HG02623 (cell line): ENCODE results near the gene TMEM151A.
"Not testable (repeated sequence)": the region's sequence is repeated elsewhere in the genome, so short reads cannot be mapped to it uniquely, and the experiment has no call there.

Experiments used
- ATAC-seq: cut with Tn5 transposase; IDR thresholded peaks from one replicate; pipeline ENCODE4 v1.9.1; 2021; ENCODE audit warnings: moderate library complexity; ENCODE audit not compliant: unreplicated experiment

The TMEM151A gene

DNA sequence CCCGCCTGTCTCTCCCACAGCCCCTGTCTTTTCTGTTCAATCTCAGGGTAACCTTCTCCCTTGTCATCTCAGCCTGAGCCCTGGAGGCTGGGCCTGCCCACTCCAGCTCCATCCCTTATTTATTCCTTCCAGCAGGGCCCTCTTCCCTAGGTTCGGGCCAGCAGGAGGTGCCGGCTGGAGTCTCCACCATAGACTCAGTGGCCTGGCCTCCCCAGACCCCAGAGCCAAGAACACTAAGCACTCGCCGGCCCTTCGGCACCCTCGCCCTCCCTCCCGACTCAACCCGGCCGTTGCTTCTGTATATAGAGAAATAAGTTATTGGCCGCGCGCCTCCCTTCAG lies 24.7 kb upstream of the TMEM151A start:
- ATAC-seq: no peak

DNA sequence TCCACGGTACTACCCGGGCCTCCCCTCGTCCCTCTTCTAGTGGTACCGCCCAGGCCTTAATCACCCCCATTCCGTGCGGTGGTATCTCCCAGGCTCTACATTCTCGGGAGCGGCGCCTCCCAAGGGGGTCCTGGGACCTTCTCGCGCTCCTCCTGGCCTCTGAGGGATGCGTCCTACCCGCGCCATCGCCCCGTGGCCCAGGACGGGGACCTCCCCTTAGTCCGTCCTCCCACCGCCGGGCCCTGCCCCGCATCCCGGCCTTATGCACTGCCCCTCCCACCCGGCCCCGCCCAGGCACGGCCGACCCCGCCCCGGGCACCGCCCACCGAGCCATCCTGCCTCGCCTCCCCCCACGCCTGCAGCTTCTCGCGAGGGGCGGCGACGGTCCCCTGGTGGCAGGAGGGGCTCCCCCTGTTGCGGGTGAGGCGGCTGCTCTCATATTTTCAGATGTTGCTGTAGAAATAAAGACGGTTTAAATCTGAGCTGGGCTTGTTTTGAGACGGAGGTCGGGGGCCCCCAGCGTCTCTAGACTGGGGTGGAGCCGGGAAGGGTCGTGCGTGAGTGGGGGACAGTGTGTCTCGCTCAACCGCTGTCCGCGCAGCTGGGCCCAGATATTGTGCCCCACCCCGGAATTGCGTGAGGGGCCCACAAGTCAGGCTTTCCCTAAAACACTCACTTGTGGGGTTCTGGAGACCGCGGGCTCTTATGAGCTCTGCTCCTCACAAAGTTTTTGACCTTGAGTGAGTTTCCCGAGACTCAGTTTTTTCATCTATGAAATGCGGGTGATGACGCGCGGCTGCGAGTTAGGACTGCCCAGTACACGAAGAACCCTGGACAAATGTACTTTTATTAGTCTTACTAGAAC lies 24.1 kb upstream of the TMEM151A start:
- peak; percentile 38 for ATAC-seq

- ATAC-seq: peak; percentile 78
Measured at GRCh38 chr11:66268244-66268951, 23.3 kb upstream of the TMEM151A start, which contains the start of gene RAB1B. RAB1B (plus strand) TSS chr11:66268639; CDS start chr11:66268680, 41 bp downstream.

GRCh38 chr11:66268952-66269905 lies 22.5 kb upstream of the TMEM151A start:
- ATAC-seq: no peak

GRCh38 chr11:66271816-66272215 lies 19.9 kb upstream of the TMEM151A start:
- ATAC-seq: no peak

DNA sequence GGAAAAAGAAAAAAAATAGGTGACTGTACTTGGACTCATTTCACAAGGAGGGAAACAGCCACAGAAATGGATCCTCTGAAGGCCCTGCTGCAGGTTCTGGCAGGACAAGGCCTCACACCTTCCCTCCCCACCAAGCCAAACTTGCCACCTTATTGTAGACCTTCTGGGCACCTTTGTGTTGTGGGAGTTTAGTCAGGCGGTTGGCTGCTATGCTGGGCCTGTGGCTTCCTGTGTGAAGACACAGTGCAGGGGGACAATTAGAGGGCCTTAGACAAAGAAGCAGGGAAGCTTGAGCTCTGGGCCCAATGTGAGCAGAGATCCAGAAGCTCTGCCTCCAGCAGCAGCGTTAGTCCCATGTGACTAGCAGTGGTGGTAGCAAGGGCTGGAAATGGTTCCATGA lies 19.1 kb upstream of the TMEM151A start:
- no peak for ATAC-seq

DNA sequence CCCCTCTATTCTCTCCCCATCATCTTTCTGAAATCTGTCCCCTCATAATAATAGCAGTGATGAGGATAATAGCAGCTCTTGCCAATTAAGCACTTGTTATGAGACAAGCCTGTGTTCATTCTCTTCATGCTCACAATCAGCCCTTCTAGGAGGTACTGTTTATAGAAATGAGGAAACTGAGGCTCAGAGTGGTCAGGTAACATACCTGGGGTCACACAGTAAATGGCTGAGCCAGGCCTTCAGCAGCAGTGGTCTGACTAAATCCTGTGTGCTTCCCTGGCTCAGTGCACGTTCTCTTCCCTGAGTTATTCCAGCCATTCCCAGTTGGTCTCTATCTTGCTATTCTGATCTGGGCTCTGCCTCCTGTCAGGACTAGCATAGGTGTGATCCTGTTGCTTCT lies 17.5 kb upstream of the TMEM151A start:
- no peak for ATAC-seq

DNA sequence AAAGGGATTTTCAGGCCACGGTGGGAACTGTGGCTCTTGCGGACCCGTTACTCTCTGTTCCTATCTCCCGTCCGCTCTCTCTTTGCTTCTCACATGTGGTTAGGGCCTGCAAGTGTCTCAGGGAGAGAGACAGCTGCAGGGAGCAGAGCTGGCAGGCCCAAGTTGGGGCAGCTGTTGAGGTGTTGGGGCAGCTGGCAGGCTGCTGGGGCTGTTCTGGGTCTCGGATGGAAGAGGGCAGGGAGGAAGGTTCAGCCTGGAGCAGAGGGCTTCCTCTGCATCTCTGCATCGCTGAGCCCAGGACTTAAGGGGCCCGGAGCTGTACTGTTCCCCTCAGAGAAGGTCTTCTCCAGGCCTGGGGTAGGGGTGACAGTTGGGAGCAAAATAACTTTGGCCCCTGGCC lies 16.3 kb upstream of the TMEM151A start:
- ATAC-seq: no peak

DNA sequence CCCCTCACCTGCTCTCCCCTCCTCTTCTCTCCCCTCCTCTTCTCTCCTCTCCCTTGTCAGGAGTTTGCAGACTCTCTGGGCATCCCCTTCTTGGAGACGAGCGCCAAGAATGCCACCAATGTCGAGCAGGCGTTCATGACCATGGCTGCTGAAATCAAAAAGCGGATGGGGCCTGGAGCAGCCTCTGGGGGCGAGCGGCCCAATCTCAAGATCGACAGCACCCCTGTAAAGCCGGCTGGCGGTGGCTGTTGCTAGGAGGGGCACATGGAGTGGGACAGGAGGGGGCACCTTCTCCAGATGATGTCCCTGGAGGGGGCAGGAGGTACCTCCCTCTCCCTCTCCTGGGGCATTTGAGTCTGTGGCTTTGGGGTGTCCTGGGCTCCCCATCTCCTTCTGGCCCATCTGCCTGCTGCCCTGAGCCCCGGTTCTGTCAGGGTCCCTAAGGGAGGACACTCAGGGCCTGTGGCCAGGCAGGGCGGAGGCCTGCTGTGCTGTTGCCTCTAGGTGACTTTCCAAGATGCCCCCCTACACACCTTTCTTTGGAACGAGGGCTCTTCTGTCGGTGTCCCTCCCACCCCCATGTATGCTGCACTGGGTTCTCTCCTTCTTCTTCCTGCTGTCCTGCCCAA lies 15.6 kb upstream of the TMEM151A start:
- ATAC-seq: no peak

GRCh38 chr11:66276619-66277018 lies 15.1 kb upstream of the TMEM151A start:
- ATAC-seq: not testable (repeated sequence)

DNA sequence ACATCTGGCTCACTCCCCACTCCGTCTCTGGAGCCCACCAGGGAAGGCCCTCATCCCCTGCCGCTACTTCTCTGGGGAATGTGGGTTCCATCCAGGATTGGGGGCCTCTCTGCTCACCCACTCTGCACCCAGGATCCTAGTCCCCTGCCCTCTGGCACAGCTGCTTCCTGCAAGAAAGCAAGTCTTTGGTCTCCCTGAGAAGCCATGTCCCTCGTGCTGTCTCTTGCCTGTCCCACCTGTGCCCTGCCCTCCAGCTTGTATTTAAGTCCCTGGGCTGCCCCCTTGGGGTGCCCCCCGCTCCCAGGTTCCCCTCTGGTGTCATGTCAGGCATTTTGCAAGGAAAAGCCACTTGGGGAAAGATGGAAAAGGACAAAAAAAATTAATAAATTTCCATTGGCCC lies 14.6 kb upstream of the TMEM151A start:
- not testable (repeated sequence) for ATAC-seq

DNA sequence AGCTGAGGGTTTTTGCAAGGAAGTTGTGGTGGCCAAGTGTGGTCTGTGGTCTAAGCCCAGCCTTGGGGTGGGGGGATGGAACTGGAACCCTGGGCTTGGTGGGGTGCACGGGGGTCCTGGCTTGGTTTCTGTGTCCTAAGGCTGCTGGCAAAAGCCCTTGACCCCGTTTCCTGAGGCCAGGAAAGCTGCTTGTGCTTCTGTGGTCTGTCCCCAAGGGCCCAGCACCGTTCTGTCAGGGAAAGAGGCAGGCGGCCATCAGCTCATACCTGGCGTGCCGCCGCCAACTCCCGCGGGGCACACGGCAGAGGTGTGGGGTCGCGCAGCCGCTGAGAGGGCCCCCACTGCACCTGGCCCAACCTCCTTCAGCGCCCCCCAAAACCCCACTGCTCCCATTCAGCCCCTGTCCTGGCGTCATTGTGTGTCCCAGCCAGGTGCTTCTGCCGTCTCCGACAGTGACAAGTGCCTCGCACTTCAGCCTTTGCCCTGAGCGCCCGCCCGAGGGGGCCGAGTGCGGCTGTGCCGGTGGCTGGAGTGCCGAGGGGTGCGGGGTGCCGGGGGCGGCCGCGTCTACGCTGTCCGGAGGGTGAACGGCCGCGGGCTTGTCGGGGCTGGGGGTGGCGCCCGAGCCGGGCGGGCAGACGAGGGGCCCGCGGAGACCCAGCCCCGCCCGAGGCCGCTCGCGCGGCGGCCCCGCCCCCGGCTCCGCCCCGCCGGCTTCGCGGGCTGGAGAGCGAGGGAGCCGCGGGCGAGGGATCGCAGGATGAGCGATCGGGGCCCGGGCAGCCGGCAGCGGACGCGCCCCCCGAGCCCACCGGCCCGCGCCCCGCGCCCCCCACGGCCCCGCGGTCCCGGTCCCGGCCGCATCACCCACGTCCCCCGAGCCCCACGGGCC lies 14.0 kb upstream of the TMEM151A start, which contains the start of gene CNIH2:
Gene CNIH2, plus strand, starts transcription at position 705 of the 892 bp plus-strand sequence. CDS start 282 bp downstream, outside the sequence.
- no peak for ATAC-seq

DNA sequence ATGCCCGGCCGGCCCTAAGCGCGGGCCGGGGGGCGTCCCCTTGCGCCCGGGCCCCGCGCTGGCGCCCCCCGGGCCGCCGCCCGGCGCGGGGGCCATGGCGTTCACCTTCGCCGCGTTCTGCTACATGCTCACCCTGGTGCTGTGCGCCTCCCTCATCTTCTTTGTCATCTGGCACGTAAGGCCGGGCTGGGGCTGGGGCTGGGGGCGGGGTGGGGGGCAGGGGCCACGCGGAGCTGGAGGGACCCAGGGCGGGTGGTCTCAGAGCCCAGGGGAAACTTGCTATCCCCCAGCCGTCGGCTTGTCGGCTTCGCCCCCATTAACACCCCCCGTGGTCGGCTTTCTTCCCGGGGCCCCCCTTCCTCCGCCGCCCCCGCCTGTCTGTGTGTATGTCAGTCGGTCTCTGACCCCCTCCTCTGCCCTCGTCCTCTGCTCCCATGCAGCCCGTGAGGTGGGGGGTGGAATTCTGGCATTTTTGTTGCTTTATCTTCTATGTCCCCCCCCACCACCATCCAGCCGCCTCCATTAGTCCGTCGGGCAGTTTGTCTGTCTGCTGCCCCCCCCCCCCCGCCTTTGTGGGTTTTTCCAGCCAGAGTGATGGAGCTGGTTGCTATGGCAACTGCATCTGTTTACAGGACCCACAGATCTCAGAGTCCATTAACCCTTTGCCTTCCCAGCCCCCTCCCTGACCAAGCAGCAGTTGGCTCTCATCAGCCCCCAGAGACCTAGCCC lies 13.2 kb upstream of the TMEM151A start:
- ATAC-seq: no peak

GRCh38 chr11:66279092-66279734 lies 12.5 kb upstream of the TMEM151A start:
- no peak for ATAC-seq

GRCh38 chr11:66280428-66280827 lies 11.3 kb upstream of the TMEM151A start:
- ATAC-seq: no peak

DNA sequence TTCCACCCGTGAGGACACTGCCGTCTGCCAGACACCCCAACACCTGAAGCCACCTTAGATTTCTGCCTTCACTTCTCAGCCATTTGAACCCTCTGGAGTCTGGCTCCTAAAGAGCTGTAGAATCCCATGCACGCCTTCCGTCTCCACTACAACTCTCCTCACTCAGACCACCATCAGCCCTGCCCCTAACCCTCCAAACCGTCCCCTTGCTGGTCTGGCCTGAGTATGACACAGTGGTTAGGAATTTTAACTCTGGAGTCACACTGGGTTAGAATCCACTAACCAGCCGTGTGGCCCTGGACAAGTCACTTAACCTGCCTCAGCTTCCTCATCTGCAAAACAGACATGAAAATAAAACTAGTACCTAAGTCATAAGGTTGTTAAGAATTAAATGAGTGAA lies 10.7 kb upstream of the TMEM151A start:
- ATAC-seq: no peak

DNA sequence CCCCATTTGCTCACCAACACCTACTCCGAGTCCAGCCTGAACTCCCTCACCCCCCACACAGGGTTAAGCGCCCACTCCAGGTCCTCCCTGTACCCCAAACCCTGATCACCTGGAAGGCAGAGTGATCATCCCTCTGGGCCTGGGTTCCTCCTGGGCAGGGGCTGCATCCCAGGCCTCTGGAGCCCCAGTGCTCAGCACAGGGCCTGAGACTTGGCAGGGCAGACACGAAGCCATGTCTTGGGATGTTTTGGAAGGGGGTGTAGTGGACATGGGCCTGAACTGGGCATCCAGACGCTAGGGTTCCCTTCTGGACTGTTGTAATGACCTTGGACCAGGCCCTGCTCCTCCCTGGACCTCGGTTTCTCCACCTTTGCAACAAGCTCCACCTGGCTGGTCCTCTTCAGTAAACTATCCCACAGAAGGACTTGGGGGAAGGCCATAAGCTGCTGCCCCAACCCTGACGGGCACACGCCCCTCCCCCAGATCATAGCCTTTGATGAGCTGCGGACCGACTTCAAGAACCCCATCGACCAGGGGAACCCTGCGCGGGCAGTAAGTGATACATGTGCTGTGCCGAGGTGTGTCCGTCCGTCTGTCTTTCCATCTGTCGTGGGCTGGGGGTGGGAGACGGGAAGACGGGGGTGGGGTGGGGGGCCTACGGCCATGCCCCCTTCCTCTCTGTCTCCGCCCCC lies 9.8 kb upstream of the TMEM151A start:
- no peak for ATAC-seq
